K562 (cell line): Measurements from ENCODE around the gene VARS1. TPM values are rescaled to one million over a fixed set of nuclear protein-coding genes. Genes with fewer than 3 reads are reported as not detected.

Source experiments
- CCNT2 ChIP-seq: IDR thresholded peaks from 2 replicates; pipeline ENCODE4 v1.6.1; 2011; ENCODE audit warnings: borderline replicate concordance, low read depth, mild to moderate bottlenecking, moderate library complexity, mixed read lengths, low read length; ENCODE audit not compliant: insufficient read length; ENCODE audit errors: extremely low read depth
- E2F3 ChIP-seq: fragments of 250-450 bp; sonication (Bioruptor Pico); IDR thresholded peaks from 2 replicates; pipeline ENCODE4 v1.4.0; 2020; ENCODE audit warnings: mild to moderate bottlenecking
- ELF1 ChIP-seq: fragments of 200-800 bp; sonication (Bioruptor generic); IDR thresholded peaks from 2 replicates; pipeline ENCODE4 v1.6.1; 2016; ENCODE audit warnings: missing genetic modification characterization, missing compliant biosample characterization
- GATAD2B ChIP-seq: fragments of 450-650 bp; IDR thresholded peaks from 2 replicates; pipeline ENCODE4 v1.6.1; 2017; ENCODE audit warnings: mild to moderate bottlenecking, borderline replicate concordance
- GMEB1 ChIP-seq: fragments of 250-450 bp; sonication (Bioruptor Pico); IDR thresholded peaks from 2 replicates; pipeline ENCODE4 v1.4.0; 2020; ENCODE audit warnings: mild to moderate bottlenecking
- KDM5B ChIP-seq: fragments of 200-600 bp; sonication (generic); IDR thresholded peaks from 2 replicates; pipeline ENCODE4 v1.6.1; 2012; ENCODE audit warnings: low read depth, mild to moderate bottlenecking, moderate library complexity, low read length, control low read depth, inconsistent platforms; ENCODE audit not compliant: insufficient replicate concordance
- MXD1 ChIP-seq: fragments of 250-450 bp; sonication (Bioruptor Pico); IDR thresholded peaks from 2 replicates; pipeline ENCODE4 v1.8.0; 2021; ENCODE audit warnings: borderline replicate concordance, mild to moderate bottlenecking, moderate library complexity; ENCODE audit not compliant: poor library complexity, severe bottlenecking
- PRPF4 ChIP-seq: fragments of 200-400 bp; formaldehyde crosslinking; IDR thresholded peaks from one replicate; pipeline ENCODE4 v1.6.1; 2017; ENCODE audit warnings: low read length, low read depth, mild to moderate bottlenecking; ENCODE audit not compliant: insufficient read depth, poor library complexity, severe bottlenecking
- RAD51 ChIP-seq: fragments of 450-650 bp; IDR thresholded peaks from 2 replicates; pipeline ENCODE4 v1.7.1; 2016; ENCODE audit warnings: low read depth, mild to moderate bottlenecking, borderline replicate concordance
- RFX7 ChIP-seq: fragments of 250-450 bp; sonication (Bioruptor Pico); IDR thresholded peaks from 2 replicates; pipeline ENCODE4 v1.5.1; 2021; ENCODE audit warnings: mild to moderate bottlenecking
- SMC3 ChIP-seq: conservative IDR thresholded peaks from 2 replicates; pipeline ENCODE4 v1.6.1; 2011; ENCODE audit warnings: low read depth, low read length, improper control_type of control experiment; ENCODE audit not compliant: insufficient read depth
- ZNF280A ChIP-seq: fragments of 450-650 bp; IDR thresholded peaks from 2 replicates; pipeline ENCODE4 v1.6.1; 2018; ENCODE audit warnings: mild to moderate bottlenecking, low read depth; ENCODE audit not compliant: partially characterized antibody
- ZNF408 ChIP-seq: fragments of 250-450 bp; sonication (Bioruptor Pico); IDR thresholded peaks from 2 replicates; pipeline ENCODE4 v1.4.0; 2020; ENCODE audit warnings: low read depth, mild to moderate bottlenecking, moderate library complexity
- polyA plus RNA-seq, 8 experiments: library from polyadenylated mRNA; depleted of rRNA in 4 of 8; stranded (reverse) in 5 of 8; unstranded in 3 of 8; fragments of >200 nt; fragmentation: Nextera tagmentation in 2 of 8; fragmentation: Illumina TruSeq in 1 of 8; extraction: Ambion mirVana in 2 of 8; extraction: Trizol in 1 of 8; gene quantifications; 2 replicates each; pipeline versions ENCODE4 v1.2.1 to v1.2.3, GENCODE V29; 2011 to 2014; ENCODE audit warnings: inconsistent platforms in 1 of 8, missing spikeins in 1 of 8
- total RNA-seq, 7 experiments: library from RNA; depleted of rRNA in 6 of 7; stranded (reverse); fragments of >200 nt in 6 of 7; fragmentation: Illumina TruSeq in 2 of 7; extraction: Trizol in 2 of 7; gene quantifications; 2 replicates each; pipeline versions ENCODE4 v1.2.1 to v1.2.3, GENCODE V29; 2011 to 2021; ENCODE audit warnings: low replicate concordance in 1 of 7
- TF ChIP-seq, protein P1 (sequence below), 2 experiments: fragments of 450-650 bp in 1 of 2; sonication (generic) in 1 of 2; formaldehyde crosslinking in 1 of 2; IDR thresholded peaks in 1 of 2; conservative IDR thresholded peaks in 1 of 2; 2 replicates each; pipeline versions ENCODE4 v1.6.1 to v1.8.1; 2016 to 2023; ENCODE audit warnings: mild to moderate bottlenecking in 2 of 2, moderate library complexity in 2 of 2, inconsistent platforms in 1 of 2, missing genetic modification reagents in 1 of 2
- TF ChIP-seq, protein P2 (sequence below): fragments of 200-800 bp; sonication (Bioruptor generic); IDR thresholded peaks from 2 replicates; pipeline ENCODE4 v1.6.1; 2016; ENCODE audit warnings: missing genetic modification characterization, missing compliant biosample characterization

Gene VARS1
- total and polyA plus RNA-seq, 9 of the 15 experiments (the other 6 are each of a cell fraction or from before 2014, with no cell fraction given), result 2.9 to 488 (median 130) TPM

DNA sequence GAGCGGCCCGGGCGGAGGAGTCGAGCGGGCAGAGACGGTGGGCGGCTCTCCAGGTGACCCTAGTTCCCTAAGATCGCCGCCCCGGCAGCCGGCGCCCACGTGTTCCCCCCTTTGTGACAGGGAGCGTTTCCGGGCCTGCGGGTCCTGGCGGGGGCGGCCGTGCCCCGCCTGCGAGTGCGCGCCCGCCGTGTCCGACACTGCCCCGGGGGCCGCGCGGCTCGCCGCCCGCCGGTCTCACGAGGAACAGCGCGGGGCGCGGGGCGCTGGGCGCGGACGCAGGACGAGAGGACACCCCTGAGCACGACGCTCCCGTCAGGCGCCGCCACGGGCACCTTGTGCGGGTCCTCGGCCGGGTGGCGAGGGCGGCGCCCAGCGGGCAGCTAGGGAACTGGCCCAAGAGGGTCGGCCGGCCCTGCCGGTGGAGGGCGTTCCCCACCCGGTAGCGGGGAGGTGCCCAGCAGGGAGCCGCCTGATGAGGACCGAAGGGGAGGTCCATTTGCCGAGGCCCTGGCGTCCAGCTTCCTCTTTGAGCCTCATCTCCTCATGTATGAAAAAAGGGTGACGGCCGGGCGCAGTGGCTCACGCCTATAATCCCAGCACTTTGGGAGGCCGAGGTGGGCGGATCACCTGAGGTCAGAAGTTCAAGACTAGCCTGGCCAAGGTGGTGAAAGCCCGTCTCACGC, at the start of gene VARS1 (continued):
- TF ChIP-seq GMEB1 (CRISPR knock-in tag) (peak; percentile 75), MXD1 (CRISPR knock-in tag) (peak; percentile 100), SMC3 (peak; percentile 95; the same call in 1 of the 2 replicates), ELF1 (tag) (peak; percentile 98), PRPF4 (no peak), CCNT2 (peak; percentile 98), RAD51 (peak; percentile 25; the same call in 1 of the 2 replicates), ZNF280A (no peak), RFX7 (no peak), E2F3 (peak; percentile 89), ZNF408 (CRISPR knock-in tag) (no peak), GATAD2B (peak; percentile 100), KDM5B (no peak)
- TF ChIP-seq, protein P1, sequence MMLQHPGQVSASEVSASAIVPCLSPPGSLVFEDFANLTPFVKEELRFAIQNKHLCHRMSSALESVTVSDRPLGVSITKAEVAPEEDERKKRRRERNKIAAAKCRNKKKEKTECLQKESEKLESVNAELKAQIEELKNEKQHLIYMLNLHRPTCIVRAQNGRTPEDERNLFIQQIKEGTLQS (IDR thresholded peaks at IDR 0.05), result 0 out of 2 replicates have a peak, but pooled peaks have one; percentile 12
- TF ChIP-seq, protein P1 (CRISPR knock-in tag; conservative IDR thresholded peaks at IDR 0.05), result peak; percentile 72
- TF ChIP-seq, protein P2, sequence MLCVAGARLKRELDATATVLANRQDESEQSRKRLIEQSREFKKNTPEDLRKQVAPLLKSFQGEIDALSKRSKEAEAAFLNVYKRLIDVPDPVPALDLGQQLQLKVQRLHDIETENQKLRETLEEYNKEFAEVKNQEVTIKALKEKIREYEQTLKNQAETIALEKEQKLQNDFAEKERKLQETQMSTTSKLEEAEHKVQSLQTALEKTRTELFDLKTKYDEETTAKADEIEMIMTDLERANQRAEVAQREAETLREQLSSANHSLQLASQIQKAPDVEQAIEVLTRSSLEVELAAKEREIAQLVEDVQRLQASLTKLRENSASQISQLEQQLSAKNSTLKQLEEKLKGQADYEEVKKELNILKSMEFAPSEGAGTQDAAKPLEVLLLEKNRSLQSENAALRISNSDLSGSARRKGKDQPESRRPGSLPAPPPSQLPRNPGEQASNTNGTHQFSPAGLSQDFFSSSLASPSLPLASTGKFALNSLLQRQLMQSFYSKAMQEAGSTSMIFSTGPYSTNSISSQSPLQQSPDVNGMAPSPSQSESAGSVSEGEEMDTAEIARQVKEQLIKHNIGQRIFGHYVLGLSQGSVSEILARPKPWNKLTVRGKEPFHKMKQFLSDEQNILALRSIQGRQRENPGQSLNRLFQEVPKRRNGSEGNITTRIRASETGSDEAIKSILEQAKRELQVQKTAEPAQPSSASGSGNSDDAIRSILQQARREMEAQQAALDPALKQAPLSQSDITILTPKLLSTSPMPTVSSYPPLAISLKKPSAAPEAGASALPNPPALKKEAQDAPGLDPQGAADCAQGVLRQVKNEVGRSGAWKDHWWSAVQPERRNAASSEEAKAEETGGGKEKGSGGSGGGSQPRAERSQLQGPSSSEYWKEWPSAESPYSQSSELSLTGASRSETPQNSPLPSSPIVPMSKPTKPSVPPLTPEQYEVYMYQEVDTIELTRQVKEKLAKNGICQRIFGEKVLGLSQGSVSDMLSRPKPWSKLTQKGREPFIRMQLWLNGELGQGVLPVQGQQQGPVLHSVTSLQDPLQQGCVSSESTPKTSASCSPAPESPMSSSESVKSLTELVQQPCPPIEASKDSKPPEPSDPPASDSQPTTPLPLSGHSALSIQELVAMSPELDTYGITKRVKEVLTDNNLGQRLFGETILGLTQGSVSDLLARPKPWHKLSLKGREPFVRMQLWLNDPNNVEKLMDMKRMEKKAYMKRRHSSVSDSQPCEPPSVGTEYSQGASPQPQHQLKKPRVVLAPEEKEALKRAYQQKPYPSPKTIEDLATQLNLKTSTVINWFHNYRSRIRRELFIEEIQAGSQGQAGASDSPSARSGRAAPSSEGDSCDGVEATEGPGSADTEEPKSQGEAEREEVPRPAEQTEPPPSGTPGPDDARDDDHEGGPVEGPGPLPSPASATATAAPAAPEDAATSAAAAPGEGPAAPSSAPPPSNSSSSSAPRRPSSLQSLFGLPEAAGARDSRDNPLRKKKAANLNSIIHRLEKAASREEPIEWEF (CRISPR knock-in tag), result no peak
